Upper lobe of left lung (tissue), 6 donors: ENCODE measurements around the gene DMD. TPM values are rescaled to one million over a fixed set of nuclear protein-coding genes. Genes with fewer than 3 reads are reported as not detected.

Source experiments
- ATAC-seq, 2 donors: fragments of 200-7000 bp; cut with Tn5 transposase; one replicate each; pipeline ENCODE4 v1.9.1; 2022; ENCODE audit warnings: mild to moderate bottlenecking in 2 of 2, moderate library complexity in 2 of 2; ENCODE audit not compliant: low FRiP score in 2 of 2
- DNase-seq, 2 donors: peaks; one replicate each; pipeline ENCODE4 v3.0.0-alpha.2; 2019 to 2020
- H3K27ac ChIP-seq, 4 donors: fragments of 200-600 bp; sonication (generic); one replicate each; pipeline ENCODE4 v1.5.1; 2016 to 2019
- H3K27me3 ChIP-seq, 4 donors: fragments of 200-600 bp; sonication (generic); one replicate each; pipeline ENCODE4 v1.5.1; 2017 to 2019
- H3K36me3 ChIP-seq, 4 donors: fragments of 200-600 bp; sonication (generic); one replicate each; pipeline ENCODE4 v1.5.1; 2016 to 2019
- H3K4me1 ChIP-seq, 4 donors: fragments of 200-600 bp; sonication (generic); one replicate each; pipeline ENCODE4 v1.5.1; 2018 to 2019
- H3K4me3 ChIP-seq, 4 donors: fragments of 200-600 bp; sonication (generic); one replicate each; pipeline ENCODE4 v1.5.1; 2017 to 2019; ENCODE audit warnings: mild to moderate bottlenecking in 2 of 4, moderate library complexity in 1 of 4
- H3K9me3 ChIP-seq, 4 donors: fragments of 200-600 bp; sonication (generic); one replicate each; pipeline ENCODE4 v1.5.1; 2018 to 2019
- EP300 ChIP-seq, 4 donors: sonication (generic); formaldehyde crosslinking; IDR thresholded peaks; one replicate each; pipeline ENCODE4 v1.5.1; 2017; ENCODE audit warnings: antibody characterized with exemption in 4 of 4, control low read depth in 2 of 4
- POLR2A ChIP-seq, 4 donors: fragments of 450-650 bp; IDR thresholded peaks; one replicate each; pipeline ENCODE4 v1.5.1; 2016 to 2017; ENCODE audit warnings: antibody characterized with exemption in 4 of 4, mild to moderate bottlenecking in 2 of 4
- POLR2AphosphoS5 ChIP-seq, 2 donors: sonication (generic); formaldehyde crosslinking; IDR thresholded peaks; one replicate each; pipeline ENCODE4 v1.5.1; 2017; ENCODE audit warnings: antibody characterized with exemption in 2 of 2
- WGBS, 2 donors: methylation state at CpG; one replicate each; pipeline ENCODE4 v1.1.5; 2017 to 2018; 5-methylcytosine and 5-hydroxymethylcytosine counted together
- total RNA-seq, 6 donors: library from RNA; depleted of rRNA in 4 of 6; stranded (reverse); fragments of >200 nt in 4 of 6; gene quantifications; one replicate each; pipeline versions ENCODE4 v1.1.0 to v1.2.1, GENCODE V29; 2016 to 2021
- TF ChIP-seq, protein P1 (sequence below), 6 experiments: fragments of 450-650 bp in 4 of 6; fragments of 200-600 bp in 2 of 6; sonication (generic) in 2 of 6; IDR thresholded peaks; one replicate each; pipeline ENCODE4 v1.5.1; 2016 to 2019; ENCODE audit warnings: antibody characterized with exemption in 6 of 6
- donor health status: DM: no; HTN: no; CAD: no; lungs with moderate emphysema.
- donor health status: DM: no; HTN: yes; CAD: no; lungs with severe emphysema.

The DMD gene
- total RNA-seq, 6 donors from 2014 or later, result 12.5 to 37.0 (median 24.0) TPM

- Histone ChIP-seq H3K4me3 (no peak overlapping the region), H3K36me3 (no peaks in the 10 kb centered on the region), H3K27ac (no peak overlapping the region), H3K27me3 (no peaks in the 10 kb centered on the region), H3K9me3 (no peaks in the 10 kb centered on the region), H3K4me1 (no peaks in the 10 kb centered on the region)
- whole genome bisulfite sequencing, 2 donors, result 70 to 100% methylated on average over 3 to 7 of the region's 7 CpGs
- no peak for DNase-seq
- TF ChIP-seq EP300 (IDR thresholded peaks at IDR 0.05) (no peak), POLR2AphosphoS5 (IDR thresholded peaks at IDR 0.05) (no peak), POLR2A (IDR thresholded peaks at IDR 0.05) (no peak)
- TF ChIP-seq, protein P1, sequence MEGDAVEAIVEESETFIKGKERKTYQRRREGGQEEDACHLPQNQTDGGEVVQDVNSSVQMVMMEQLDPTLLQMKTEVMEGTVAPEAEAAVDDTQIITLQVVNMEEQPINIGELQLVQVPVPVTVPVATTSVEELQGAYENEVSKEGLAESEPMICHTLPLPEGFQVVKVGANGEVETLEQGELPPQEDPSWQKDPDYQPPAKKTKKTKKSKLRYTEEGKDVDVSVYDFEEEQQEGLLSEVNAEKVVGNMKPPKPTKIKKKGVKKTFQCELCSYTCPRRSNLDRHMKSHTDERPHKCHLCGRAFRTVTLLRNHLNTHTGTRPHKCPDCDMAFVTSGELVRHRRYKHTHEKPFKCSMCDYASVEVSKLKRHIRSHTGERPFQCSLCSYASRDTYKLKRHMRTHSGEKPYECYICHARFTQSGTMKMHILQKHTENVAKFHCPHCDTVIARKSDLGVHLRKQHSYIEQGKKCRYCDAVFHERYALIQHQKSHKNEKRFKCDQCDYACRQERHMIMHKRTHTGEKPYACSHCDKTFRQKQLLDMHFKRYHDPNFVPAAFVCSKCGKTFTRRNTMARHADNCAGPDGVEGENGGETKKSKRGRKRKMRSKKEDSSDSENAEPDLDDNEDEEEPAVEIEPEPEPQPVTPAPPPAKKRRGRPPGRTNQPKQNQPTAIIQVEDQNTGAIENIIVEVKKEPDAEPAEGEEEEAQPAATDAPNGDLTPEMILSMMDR (IDR thresholded peaks at IDR 0.05), result no peak
- ATAC-seq, result no peak
These were observed 1688.6 kb downstream of the DMD start for GRCh38 chrX:31522760-31523159.

DNA sequence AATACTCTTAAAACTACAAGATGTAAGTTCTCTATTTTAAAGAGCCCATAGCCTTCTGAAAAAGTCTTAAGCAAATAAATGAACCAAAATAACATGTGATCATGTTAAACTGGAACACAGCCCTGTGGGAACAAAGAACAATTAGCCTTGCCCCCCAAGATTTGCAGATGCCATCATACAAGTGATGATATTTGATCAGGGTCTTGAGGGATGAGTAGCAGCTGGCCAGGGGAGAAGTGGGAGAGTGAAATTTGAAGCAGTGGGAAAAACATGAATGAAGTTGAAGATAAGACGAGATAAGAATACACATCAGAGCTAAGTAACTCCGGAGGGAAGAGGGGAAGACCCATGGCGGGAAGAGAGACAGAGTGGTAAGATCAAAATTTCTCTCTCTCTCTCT is 1689.4 kb downstream of the DMD start:
- Histone ChIP-seq H3K36me3 (no peaks in the 10 kb centered on the region), H3K4me3 (no peak overlapping the region), H3K27me3 (no peaks in the 10 kb centered on the region), H3K27ac (no peak overlapping the region), H3K4me1 (no peaks in the 10 kb centered on the region), H3K9me3 (no peaks in the 10 kb centered on the region)
- ATAC-seq (no peak), DNase-seq (no peak)
- TF ChIP-seq, protein P1 (IDR thresholded peaks at IDR 0.05), result no peak
- TF ChIP-seq POLR2AphosphoS5 (IDR thresholded peaks at IDR 0.05) (no peak), POLR2A (IDR thresholded peaks at IDR 0.05) (no peak), EP300 (IDR thresholded peaks at IDR 0.05) (no peak)
- 64 to 86% methylated on average over 3 of the region's 3 CpGs for whole genome bisulfite sequencing, 2 donors

DNA sequence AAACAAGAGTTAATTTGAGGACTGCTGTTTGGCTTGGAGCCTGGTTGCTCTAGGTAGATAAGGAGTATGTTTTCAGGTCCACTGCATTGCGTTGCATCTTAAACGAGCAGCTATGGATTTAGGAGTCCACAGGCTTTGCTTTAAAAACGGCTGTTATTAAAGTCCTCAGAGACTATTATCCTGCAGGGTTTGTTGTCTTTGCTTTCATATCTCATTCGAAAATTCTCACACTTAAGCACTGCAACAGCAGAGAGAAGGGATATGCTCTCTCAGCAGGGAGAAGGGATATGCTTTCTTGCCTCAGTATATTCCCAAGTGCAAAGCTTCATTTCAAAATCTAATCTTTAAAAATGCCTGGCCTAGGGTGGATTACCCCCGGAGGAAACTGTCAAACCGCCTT is 1694.8 kb downstream of the DMD start:
- no peak overlapping the region for H3K4me3 ChIP-seq
- H3K4me1 ChIP-seq, result no peaks in the 10 kb centered on the region
- no peak for DNase-seq
- TF ChIP-seq, protein P1 (IDR thresholded peaks at IDR 0.05), result no peak
- TF ChIP-seq POLR2AphosphoS5 (IDR thresholded peaks at IDR 0.05), result no peak
- TF ChIP-seq POLR2A (IDR thresholded peaks at IDR 0.05), result no peak
- no peak for TF ChIP-seq EP300 (IDR thresholded peaks at IDR 0.05)
- whole genome bisulfite sequencing, 2 donors, result 55 to 62% methylated on average over 6 of the region's 6 CpGs
- no peaks in the 10 kb centered on the region for H3K36me3 ChIP-seq
- no peaks in the 10 kb centered on the region for H3K27me3 ChIP-seq
- ATAC-seq, result no peak
- H3K27ac ChIP-seq, result no peak overlapping the region
- no peaks in the 10 kb centered on the region for H3K9me3 ChIP-seq

DNA sequence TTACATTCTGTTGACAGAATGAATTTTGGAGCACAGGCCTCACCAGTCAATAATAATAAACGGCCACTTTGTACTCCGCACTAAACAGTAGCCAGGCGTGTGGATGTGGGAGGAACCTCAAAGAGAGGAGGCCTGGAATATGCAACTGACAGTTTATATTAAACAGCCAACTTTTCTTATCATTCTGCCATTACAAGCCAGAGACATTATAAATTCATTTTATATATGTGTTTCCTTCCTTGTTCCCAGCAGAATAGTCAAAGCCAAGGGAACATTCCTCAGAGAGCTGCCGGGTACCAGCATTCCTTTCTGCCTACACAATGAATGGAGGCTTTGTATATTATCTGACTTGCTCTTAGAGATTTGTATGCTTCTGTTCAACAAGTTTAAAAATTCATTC is 1703.0 kb downstream of the DMD start:
- no peak overlapping the region for H3K27ac ChIP-seq
- WGBS, 2 donors, result 33 to 68% methylated on average over 4 of the region's 4 CpGs
- ATAC-seq, result no peak

GRCh38 chrX:31506928-31507327 is 1704.4 kb downstream of the DMD start:
- Histone ChIP-seq H3K4me3 (no peak overlapping the region), H3K4me1 (no peaks in the 10 kb centered on the region), H3K36me3 (no peaks in the 10 kb centered on the region), H3K9me3 (no peaks in the 10 kb centered on the region), H3K27ac (no peak overlapping the region), H3K27me3 (no peaks in the 10 kb centered on the region)
- WGBS, 2 donors, result 78 to 94% methylated on average over 3 of the region's 3 CpGs
- TF ChIP-seq POLR2AphosphoS5 (IDR thresholded peaks at IDR 0.05) (no peak), POLR2A (IDR thresholded peaks at IDR 0.05) (no peak), EP300 (IDR thresholded peaks at IDR 0.05) (no peak)
- TF ChIP-seq, protein P1 (IDR thresholded peaks at IDR 0.05), result no peak
- ATAC-seq, result no peak
- no peak for DNase-seq

More for the DNA sequence above, 1703.0 kb downstream of the DMD start:
- no peaks in the 10 kb centered on the region for H3K27me3 ChIP-seq
- no peak for TF ChIP-seq POLR2A (IDR thresholded peaks at IDR 0.05)
- no peak for TF ChIP-seq EP300 (IDR thresholded peaks at IDR 0.05)
- TF ChIP-seq, protein P1 (IDR thresholded peaks at IDR 0.05), result no peak
- no peak for TF ChIP-seq POLR2AphosphoS5 (IDR thresholded peaks at IDR 0.05)
- no peak overlapping the region for H3K4me3 ChIP-seq
- H3K4me1 ChIP-seq, result no peaks in the 10 kb centered on the region
- no peaks in the 10 kb centered on the region for H3K9me3 ChIP-seq
- no peaks in the 10 kb centered on the region for H3K36me3 ChIP-seq
- no peak for DNase-seq
